CD4-positive, alpha-beta T cell treated with Interleukin-6 for 4 hours (primary cell): Measurements from ENCODE around the gene HOXC9.

Experiments used
- DNase-seq: peaks from one replicate; pipeline ENCODE4 v3.0.0-alpha.2; 2020; ENCODE audit warnings: mixed read lengths

The HOXC9 gene

GRCh38 chr12:54015018-54015931 lies 15.3 kb downstream of the HOXC9 start:
- no peak for DNase-seq

GRCh38 chr12:54016051-54016450 lies 16.1 kb downstream of the HOXC9 start:
- DNase-seq, result no peak

GRCh38 chr12:54016478-54016964 lies 16.6 kb downstream of the HOXC9 start:
- no peak for DNase-seq

GRCh38 chr12:54017027-54017788 lies 17.2 kb downstream of the HOXC9 start:
- no peak for DNase-seq

GRCh38 chr12:54017878-54018467 lies 18.0 kb downstream of the HOXC9 start:
- DNase-seq, result peak; percentile 77

GRCh38 chr12:54018468-54018984 lies 18.6 kb downstream of the HOXC9 start:
- DNase-seq, result no peak

- DNase-seq, result no peak
Measured at GRCh38 chr12:54019091-54019811, 19.3 kb downstream of the HOXC9 start.

- DNase-seq, result no peak
Measured at GRCh38 chr12:54019924-54020590, 20.1 kb downstream of the HOXC9 start.

- no peak for DNase-seq
Measured at GRCh38 chr12:54020591-54021405, 20.8 kb downstream of the HOXC9 start.

GRCh38 chr12:54021432-54022013 lies 21.6 kb downstream of the HOXC9 start:
- DNase-seq, result no peak

- DNase-seq, result no peak
Measured at GRCh38 chr12:54022960-54023884, 23.3 kb downstream of the HOXC9 start.

- DNase-seq, result no peak
Measured at GRCh38 chr12:54024127-54024526, 24.2 kb downstream of the HOXC9 start.

GRCh38 chr12:54024581-54025305 lies 24.8 kb downstream of the HOXC9 start:
- no peak for DNase-seq

- DNase-seq, result no peak
Measured at GRCh38 chr12:54025499-54026405, 25.8 kb downstream of the HOXC9 start.

GRCh38 chr12:54026640-54027441 lies 26.9 kb downstream of the HOXC9 start:
- DNase-seq, result no peak

- DNase-seq, result no peak
Measured at GRCh38 chr12:54027442-54027786, 27.5 kb downstream of the HOXC9 start.
